ENCODE measurements around the gene CD79B. TPM values are rescaled to one million over a fixed set of nuclear protein-coding genes. Genes with fewer than 3 reads are reported as not detected.

Gene CD79B
- total and polyA plus RNA-seq, 2 of the 13 experiments (the other 11 are each of a cell fraction or from before 2014, with no cell fraction given): not detected

GRCh38 chr17:63946440-63947363 lies 14.6 kb upstream of the CD79B start (continued):
- no peak for TF ChIP-seq UBTF (CRISPR knock-in tag; IDR thresholded peaks at IDR 0.05)
- no peak for TF ChIP-seq ZNF790 (CRISPR knock-in tag; IDR thresholded peaks at IDR 0.05; ENCODE audit: borderline replicate concordance)
- peak; percentile 47; the same call in 1 of the 2 replicates for TF ChIP-seq ZNF501 (CRISPR knock-in tag; IDR thresholded peaks at IDR 0.05)
- no peak for TF ChIP-seq MAFK (conservative IDR thresholded peaks at IDR 0.05 in 1 of 2, IDR thresholded peaks at IDR 0.05 in 1 of 2; ENCODE audit: low read length in 2 of 2)
- TF ChIP-seq JDP2 (CRISPR knock-in tag; IDR thresholded peaks at IDR 0.05; ENCODE audit: borderline replicate concordance): no peak
- no peak for TF ChIP-seq IKZF4 (CRISPR knock-in tag; IDR thresholded peaks at IDR 0.05; ENCODE audit: borderline replicate concordance, low read depth, not compliant biosample characterization)
- TF ChIP-seq GATA4 (IDR thresholded peaks at IDR 0.05; ENCODE audit: borderline replicate concordance, low read depth): no peak
- TF ChIP-seq, protein P1, sequence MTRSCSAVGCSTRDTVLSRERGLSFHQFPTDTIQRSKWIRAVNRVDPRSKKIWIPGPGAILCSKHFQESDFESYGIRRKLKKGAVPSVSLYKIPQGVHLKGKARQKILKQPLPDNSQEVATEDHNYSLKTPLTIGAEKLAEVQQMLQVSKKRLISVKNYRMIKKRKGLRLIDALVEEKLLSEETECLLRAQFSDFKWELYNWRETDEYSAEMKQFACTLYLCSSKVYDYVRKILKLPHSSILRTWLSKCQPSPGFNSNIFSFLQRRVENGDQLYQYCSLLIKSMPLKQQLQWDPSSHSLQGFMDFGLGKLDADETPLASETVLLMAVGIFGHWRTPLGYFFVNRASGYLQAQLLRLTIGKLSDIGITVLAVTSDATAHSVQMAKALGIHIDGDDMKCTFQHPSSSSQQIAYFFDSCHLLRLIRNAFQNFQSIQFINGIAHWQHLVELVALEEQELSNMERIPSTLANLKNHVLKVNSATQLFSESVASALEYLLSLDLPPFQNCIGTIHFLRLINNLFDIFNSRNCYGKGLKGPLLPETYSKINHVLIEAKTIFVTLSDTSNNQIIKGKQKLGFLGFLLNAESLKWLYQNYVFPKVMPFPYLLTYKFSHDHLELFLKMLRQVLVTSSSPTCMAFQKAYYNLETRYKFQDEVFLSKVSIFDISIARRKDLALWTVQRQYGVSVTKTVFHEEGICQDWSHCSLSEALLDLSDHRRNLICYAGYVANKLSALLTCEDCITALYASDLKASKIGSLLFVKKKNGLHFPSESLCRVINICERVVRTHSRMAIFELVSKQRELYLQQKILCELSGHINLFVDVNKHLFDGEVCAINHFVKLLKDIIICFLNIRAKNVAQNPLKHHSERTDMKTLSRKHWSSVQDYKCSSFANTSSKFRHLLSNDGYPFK (CRISPR knock-in tag; IDR thresholded peaks at IDR 0.05; ENCODE audit: borderline replicate concordance): peak; percentile 8; the same call in 1 of the 2 replicates
- peak; percentile 33 for TF ChIP-seq SMC3 (IDR thresholded peaks at IDR 0.05; ENCODE audit: low read length)
- TF ChIP-seq CTCF (CRISPR knock-in tag; IDR thresholded peaks at IDR 0.05): peak; percentile 92
- TF ChIP-seq EEA1 (CRISPR knock-in tag; IDR thresholded peaks at IDR 0.05; ENCODE audit: borderline replicate concordance): no peak
- TF ChIP-seq FIP1L1 (IDR thresholded peaks at IDR 0.05; ENCODE audit: borderline replicate concordance, insufficient read depth, low read depth, low read length): no peak
- TF ChIP-seq NFKBIZ (CRISPR knock-in tag; IDR thresholded peaks at IDR 0.05): no peak
- no peak for TF ChIP-seq NFATC3 (CRISPR knock-in tag; IDR thresholded peaks at IDR 0.05)
- TF ChIP-seq SALL2 (CRISPR knock-in tag; IDR thresholded peaks at IDR 0.05): 0 out of 2 replicates have a peak, but pooled peaks have one; percentile 22
- no peak for TF ChIP-seq ZSCAN9 (CRISPR knock-in tag; IDR thresholded peaks at IDR 0.05; ENCODE audit: borderline replicate concordance)
- no peak for TF ChIP-seq BCLAF1 (IDR thresholded peaks at IDR 0.05)
- 0 out of 2 replicates have a peak, but pooled peaks have one; percentile 25 for TF ChIP-seq MZF1 (CRISPR knock-in tag; IDR thresholded peaks at IDR 0.05; ENCODE audit: borderline replicate concordance)
